Stimulated activated CD8-positive, alpha-beta memory T cell treated with anti-CD3 and anti-CD28 coated beads, Interleukin-7, amount 100 ng/mL, for 48 hours (primary cell): ENCODE measurements around the gene TMC8.
"Not testable (repeated sequence)": the region's sequence is repeated elsewhere in the genome, so short reads cannot be mapped to it uniquely, and the experiment has no call there.

ENCODE experiments used
- DNase-seq, 2 donors: peaks; one replicate each; pipeline ENCODE4 v3.0.0-alpha.2; 2020; ENCODE audit warnings: low read depth in 1 of 2; ENCODE audit errors: extremely low read depth in 1 of 2

Gene TMC8

DNA sequence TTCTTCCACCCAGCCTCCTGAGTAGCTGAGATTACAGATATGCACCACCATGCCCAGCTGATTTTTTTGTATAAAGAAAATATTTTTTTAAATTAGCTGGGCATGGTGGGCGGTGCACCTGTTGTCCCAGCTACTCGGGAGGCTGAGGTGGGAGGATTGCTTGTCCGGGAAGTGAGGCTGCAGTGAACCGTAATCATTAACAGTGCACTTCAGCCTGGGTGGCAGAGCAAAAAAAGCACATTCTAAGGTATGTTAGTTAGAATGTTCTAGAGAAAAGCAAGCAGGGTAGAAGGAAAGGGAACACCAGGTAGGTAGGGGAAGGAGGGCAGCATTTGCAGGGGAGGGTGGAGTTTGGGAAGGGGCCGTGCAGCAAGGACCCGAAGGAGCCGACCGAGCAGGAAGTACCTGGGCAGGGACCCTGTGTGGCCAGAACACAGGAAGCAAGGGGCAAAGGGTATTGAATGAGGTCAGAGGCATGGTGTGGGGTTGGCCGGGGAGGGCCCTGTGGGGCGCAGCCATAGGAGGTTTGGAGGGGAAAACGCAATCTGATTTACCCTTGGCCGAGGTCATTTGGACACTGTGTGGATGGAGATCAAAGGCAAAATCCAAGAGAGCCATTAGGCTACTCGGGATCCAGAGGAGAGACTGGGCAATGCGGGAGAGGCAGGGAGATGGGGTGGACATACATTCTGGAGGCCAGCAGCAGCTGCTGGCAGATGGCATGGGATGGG lies 17.9 kb downstream of the TMC8 start:
- no peak for DNase-seq

DNA sequence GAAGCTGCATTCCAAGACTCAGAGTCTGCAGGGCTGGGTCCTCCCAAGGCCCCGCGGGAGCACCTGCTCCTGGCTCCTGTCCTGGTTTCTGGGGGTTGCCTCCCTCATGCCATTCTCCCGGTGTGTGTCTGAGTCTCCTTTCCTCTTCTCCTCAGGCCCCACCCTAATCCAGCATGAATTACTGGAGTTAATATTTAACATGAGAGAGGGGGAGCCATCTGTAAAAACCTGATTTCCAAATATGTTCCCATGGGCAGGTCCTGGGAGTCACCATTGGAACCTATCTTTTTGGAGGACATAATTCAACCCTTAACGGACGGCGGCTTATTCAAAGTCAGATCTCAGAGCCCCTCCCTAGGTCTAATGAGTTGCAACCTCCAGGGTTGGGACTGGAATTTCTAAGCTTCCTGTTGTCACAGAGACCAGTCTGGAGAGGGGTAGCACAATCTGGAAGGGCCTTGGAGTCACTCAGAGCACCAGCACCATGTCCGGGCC lies 21.0 kb downstream of the TMC8 start:
- no peak for DNase-seq

DNA sequence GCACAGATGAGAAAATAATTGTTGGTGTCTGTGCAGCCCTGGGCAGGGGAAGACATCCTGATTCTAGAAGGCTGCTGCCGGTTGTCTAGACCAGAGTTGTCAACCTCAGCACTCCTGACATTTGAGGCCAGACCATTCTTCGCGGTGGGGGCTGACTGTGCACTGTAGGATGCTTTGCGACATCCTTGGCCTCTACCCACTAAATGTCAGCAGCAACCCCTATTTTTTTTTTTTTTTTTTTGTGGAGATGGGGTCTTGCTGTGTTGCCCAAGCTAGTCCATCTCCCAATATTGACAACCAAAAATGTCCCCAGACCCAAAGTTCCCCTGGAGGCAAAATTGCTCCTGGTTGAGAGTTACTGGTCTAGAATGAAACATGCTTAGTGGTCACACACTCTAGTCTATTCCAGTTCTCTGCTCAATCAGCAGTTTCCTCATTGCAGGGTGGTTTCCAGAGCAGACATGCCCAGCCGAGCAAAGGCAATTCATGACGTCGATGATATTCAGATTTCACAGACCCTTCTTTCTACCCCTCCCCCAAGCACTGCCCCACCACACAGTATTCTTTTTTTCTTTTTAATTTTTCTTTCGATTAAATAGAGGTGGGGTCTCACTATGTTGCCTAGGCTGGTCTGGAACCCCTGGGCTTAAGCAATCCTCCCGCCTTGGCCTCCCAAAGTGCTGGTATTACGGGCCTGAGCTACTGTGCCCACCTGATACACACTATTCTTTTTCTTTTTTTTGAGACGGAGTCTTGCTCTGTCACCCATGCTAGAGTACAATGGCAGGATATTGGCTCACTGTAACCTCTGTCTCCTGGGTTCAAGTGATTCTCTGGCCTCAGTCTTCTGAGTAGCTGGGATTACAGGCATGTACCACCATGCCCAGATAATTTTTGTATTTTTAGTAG lies 24.6 kb downstream of the TMC8 start:
- DNase-seq = no peak

DNA sequence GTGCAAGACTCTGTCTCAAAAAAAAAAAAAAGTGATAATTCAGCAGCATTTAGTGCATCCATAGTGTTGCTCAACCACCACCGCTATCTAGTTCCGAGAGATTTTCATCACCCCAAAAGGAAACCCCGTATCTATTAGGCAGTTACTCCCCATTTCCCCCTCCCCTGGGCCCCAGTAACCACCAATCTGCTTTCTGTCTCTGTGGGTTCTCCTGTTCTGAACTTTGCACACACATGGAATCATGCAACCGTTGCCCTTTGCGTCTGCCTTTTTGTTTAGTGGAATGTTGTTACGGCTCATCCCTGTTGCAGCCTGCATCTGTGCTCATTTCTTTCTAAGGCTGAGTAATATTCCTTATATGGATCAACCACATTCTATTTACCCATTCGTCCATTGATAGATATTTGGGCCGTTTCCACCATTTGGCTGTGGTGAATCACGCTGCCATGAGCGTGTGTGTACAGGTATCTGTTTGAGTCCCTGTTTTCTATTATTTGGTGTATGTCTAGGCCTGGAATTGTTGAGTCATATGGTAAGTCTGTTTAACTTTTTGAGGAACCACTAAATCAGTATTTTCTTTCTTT lies 29.1 kb downstream of the TMC8 start:
- DNase-seq = no peak

DNA sequence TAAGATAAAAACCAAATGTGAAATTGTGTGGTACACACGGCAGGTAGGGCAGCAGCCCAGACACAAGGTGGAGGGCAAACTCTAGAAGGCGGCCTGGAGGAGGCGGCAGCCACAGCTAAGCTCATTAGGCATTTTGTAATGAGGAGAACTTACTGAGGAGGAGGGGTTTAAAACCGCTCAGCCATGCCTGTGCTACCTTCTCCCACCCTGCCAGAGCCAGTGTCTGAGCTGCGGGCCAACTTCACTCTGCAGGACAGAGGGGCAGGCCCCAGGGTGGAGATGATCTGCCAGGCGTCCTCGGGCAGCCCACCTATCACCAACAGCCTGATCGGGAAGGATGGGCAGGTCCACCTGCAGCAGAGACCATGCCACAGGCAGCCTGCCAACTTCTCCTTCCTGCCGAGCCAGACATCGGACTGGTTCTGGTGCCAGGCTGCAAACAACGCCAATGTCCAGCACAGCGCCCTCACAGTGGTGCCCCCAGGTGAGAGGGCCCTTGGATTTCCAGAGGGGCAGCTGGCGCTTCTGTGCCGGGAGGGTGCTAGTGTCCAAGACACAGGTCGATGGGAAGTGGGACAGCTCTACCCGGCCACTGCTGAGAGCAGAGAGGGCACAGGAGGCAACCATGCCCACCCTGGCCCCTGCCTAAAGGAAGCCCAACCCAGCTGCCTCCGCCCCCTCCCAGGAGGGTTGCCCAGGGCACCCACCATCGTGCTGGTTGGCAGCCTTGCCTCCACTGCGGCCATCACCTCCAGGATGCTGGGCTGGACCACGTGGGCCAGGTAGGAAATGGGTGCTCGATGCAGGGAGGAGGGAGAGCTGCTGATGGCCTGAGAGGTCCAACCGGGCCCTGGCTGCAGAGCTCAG lies 33.5 kb downstream of the TMC8 start:
- no peak for DNase-seq

DNA sequence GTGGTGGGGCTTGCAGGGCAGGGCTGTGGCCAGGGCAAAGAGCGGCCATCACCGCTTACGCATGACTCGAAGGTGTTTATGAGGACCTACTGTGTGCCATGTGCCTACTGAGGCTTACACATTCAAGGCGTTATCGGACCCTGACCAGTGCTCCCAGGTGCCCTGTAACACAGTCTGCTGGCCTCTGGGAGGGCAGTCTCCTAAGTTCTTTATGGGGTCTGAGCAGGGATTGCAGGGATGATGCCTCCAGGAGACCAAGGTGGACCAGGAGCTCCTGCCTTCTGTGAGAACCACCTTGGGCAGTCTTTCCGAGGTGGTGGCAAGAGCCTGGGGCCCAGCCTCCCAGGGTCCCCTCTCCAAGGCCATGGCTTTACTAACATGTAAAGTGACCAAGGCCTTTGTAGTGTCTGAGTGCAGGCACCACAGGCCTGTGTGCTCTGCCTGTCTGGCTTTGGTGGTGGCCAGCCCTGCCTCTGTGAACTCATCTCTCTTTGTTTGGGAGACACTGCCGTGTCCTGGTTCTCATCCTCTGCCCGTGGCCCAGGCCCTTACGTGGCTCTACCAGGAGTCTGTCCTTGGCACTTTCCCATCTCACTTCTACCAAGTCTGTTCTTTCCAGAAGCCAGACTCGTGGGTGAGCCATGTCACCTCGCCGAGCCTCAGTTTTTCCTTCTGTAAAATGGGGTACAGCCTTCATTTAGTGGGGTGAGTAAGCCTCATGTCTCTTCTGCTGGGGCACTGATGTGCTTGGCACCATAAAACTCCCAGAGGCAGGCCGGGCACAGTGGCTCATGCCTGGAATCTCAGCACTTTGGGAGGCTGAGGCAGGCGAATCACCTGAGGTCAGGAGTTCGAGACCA lies 34.4 kb downstream of the TMC8 start:
- no peak for DNase-seq

DNA sequence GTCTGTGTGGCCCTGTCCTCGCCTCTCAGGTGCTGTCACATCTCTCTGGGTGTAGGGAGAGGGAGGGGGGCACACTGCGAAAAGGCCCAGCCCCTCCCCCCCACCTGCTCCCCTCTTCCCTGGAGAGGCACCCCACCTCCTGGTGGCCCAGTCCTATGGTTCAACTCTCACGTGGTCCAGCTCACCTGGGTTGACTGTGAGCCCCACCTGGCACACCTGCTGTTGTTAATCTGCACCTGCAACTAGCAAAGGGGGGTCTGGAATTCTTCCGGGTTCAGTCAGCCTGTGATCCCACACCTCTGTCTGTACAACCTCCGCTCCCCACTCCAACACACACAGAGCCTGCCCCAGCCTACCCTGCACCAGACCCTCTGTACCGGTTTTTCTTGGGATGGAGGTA lies 35.8 kb downstream of the TMC8 start:
- no peak for DNase-seq

DNA sequence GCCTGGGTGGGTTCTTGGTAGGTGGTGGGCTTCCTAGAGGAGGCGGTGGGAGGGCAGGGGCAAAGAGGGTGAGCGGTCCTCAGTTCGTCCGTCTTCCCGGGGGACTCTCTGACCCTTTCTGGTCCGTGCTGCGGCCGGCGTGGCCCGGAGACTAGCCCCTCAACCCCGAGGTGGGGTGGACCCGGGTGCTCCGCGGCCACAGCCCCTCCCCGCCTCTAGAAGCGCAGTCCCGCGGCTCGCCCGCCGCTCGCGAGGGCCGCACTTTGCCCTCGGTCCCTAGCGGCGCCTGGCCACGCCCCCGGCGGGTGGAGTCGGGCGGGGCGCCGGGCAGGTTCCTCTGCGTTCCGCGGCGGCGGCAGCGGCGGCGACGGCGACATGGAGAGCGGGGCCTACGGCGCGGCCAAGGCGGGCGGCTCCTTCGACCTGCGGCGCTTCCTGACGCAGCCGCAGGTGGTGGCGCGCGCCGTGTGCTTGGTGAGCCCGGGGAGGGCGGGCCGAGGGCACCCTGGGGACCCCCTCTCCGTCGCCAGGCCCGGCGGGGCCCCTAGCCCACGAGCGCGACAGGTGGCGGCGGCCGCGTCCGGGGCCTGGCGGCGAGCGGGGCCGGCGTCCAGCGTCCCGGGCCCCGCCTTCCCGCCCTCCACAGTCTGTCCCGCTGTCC lies 37.8 kb downstream of the TMC8 start, which contains the start of gene SYNGR2:
SYNGR2 (plus strand) TSS at position 340 of the 661 bp plus-strand sequence; CDS start at position 376, 36 bp downstream.
- peak; percentile 71 to 73 for DNase-seq

DNA sequence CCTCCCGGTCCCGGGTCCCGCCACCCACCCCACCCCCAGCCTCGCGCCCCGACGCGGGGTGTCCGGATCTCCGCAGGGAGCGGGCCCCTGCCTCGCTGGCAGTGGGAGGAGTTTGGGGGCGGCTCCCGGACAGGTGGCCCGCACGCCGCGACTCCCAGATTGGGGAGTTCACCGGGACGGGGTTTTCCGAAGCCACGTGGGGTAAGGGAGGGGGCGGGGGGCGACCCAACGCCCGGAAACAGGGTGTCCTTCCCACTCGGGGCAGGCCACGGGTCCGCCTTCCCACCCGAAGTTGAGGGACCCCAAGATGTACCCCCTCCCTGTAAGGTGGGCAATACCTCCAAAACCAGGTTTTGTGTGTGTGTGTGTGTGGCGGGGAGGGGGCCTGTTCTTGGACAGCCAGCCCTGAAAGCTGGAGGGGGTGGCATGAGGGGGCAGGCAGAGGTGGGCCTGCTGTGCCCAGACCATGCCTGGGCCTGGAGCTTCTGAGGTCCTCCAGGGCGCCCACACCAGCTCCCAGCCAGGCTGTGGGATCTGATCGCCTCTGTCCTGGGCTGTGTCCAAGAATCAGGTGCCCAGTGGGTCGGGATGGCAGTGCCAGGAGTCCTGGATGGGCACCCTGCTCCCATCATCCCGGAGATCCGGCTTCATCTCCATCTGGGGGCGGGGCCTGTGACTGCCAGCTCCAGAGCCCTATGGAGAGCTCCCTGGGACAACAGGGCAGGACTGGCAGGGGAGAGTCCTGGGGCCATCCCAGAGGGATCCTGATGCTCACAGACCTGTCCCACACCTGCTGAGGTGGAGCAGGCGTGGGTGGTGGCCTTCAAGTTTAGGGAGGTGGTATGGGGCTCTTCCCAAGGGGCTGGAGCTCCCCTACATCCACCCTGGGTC lies 38.6 kb downstream of the TMC8 start:
- no peak for DNase-seq

DNA sequence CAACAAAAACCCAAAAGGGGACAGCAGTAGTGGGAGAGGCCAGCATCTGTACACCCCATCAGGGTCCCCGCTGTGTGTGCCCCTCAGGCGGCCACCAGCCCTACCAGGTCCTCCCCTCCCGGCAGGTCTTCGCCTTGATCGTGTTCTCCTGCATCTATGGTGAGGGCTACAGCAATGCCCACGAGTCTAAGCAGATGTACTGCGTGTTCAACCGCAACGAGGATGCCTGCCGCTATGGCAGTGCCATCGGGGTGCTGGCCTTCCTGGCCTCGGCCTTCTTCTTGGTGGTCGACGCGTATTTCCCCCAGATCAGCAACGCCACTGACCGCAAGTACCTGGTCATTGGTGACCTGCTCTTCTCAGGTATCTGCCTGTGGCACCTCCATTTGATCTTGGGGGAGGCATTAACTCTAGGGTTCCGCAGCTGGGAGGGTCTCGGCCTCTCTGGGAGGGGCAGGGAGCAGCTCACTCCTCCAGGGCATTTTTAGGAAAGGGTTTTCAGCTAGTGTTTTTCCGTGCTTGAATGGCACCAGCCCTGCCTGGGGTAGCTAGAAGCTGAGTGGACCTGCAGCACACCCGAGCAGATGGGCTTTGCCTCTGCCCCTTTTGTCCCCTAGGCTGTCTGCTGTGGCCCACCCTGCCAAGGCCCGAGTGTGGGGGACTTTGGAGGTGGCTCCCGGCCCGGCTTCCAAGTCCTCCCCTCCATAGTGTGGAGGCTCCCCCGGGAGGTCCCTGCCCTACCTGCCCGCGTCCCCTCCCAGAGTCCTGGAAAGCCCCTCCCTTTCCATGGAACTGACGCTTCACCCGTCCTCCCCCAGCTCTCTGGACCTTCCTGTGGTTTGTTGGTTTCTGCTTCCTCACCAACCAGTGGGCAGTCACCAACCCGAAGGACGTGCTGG lies 40.4 kb downstream of the TMC8 start:
- DNase-seq = no peak

DNA sequence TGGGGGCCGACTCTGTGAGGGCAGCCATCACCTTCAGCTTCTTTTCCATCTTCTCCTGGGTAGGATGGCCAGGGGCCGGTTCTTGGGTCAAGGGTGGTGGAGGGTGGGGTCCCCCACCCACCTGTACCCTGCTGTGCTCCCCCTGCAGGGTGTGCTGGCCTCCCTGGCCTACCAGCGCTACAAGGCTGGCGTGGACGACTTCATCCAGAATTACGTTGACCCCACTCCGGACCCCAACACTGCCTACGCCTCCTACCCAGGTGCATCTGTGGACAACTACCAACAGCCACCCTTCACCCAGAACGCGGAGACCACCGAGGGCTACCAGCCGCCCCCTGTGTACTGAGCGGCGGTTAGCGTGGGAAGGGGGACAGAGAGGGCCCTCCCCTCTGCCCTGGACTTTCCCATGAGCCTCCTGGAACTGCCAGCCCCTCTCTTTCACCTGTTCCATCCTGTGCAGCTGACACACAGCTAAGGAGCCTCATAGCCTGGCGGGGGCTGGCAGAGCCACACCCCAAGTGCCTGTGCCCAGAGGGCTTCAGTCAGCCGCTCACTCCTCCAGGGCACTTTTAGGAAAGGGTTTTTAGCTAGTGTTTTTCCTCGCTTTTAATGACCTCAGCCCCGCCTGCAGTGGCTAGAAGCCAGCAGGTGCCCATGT lies 41.1 kb downstream of the TMC8 start:
- not testable (repeated sequence) for DNase-seq

DNA sequence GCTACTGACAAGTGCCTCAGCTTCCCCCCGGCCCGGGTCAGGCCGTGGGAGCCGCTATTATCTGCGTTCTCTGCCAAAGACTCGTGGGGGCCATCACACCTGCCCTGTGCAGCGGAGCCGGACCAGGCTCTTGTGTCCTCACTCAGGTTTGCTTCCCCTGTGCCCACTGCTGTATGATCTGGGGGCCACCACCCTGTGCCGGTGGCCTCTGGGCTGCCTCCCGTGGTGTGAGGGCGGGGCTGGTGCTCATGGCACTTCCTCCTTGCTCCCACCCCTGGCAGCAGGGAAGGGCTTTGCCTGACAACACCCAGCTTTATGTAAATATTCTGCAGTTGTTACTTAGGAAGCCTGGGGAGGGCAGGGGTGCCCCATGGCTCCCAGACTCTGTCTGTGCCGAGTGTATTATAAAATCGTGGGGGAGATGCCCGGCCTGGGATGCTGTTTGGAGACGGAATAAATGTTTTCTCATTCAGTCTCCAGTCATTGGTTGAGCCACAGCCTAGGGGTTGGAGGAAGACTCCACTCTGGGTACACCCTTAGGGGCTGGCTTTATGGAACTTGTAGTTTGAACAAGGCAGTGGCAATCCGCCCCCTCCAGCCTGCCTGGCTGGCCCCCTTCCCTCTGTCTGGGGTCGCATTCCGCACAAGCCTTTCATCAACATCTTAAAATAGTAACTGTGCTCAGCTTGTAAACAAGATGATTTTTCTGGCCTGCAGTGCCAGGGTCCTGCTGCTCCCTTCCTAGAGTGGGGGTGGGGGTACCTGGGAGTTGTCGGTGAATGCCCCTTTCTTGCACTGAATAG lies 41.9 kb downstream of the TMC8 start:
- no peak for DNase-seq

DNA sequence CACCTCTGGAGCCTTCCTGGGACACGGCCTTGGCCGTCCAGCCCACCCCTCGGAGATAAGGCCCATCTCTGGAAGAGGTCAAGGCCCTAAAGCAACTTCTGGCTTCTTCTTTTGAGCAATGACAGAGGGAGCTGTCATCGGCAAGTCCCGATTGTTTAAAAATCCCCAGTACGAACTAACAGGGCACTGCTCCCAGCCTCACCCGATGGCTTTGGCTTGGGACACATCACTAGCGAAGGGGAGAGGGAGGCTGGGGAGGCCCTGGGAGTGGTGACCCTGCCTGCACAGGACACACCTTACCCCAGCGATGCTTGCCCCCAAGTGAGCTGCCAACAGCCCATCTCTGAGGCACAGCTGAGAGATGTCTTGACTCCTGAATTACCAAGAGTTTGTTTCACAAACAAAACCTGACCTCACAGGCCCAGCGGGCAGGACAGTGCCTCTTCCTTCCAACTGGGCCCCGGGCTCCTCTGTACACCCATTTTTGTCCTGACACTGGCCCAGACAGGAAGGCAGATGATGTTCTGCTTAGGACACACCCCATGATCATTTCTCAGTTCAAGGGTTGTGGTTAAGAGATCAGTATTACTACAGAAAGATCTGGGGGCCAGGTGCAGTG lies 42.6 kb downstream of the TMC8 start:
- DNase-seq = no peak

DNA sequence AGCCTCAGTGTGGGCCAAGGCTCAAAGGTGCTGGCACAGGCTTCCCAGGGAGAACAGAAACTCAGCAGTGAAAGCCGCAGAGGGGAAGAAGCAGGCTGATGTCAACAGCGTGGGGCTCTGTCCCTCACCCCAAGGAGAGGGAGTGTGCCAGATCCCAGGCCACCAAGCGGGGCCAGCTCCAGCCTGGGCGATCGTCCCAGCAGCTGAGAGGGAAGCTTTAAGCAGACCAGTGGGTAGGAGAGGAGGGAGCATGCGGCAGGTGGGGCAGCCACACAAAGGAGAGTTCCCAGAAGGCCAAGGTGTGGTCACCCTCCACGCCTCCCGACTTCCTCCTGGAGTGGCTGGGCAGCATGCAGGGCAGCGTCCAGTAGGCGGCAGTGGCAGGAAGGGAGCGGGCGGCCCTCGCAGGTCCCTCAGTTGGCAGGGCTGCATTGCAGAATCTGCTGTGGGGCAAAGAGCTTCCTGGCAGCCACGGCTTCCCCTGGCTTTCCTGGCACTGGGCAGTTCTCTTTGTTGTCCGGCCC lies 43.8 kb downstream of the TMC8 start:
- no peak for DNase-seq
